Measurements from ENCODE around the gene ARPP21. TPM values are rescaled to one million over a fixed set of nuclear protein-coding genes. Genes with fewer than 3 reads are reported as not detected.

Gene ARPP21
- total RNA-seq, 4 donors from 2014 or later = 58.7 to 93.8 (median 67.5) TPM

DNA sequence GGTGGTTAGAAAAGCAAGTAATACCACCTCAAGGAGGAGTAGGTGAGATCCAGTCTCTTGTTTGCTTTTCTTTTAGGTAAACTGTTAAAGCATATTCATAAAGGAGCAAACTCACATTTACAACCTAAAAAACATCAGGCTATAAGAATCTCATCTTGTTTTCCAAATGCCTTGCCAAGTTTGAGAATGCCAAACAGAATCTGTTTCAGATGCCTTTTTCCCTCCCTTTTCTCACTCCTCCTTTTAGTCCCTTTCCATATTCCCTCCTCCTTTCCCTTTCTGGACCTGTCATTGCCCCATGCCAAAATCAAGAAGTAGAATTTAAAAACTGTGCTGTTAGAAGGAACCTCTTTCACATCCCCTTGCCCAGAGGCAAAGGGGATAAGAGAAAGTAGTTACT, 140.3 kb downstream of the ARPP21 start:
- intact Hi-C loops (cut with DNase I; ENCODE audit: low total_unique reads) (no loop called here), in situ Hi-C loops (cut with MboI; ENCODE audit: low sequenced_read_pairs in 4 of 4) (no loop called here)
- peaks cover 6 to 25% of the 10 kb centered on the region in 2 donors for H3K4me1 ChIP-seq
- H3K4me3 ChIP-seq = no peak overlapping the region
- no peak overlapping the region for H3K27ac ChIP-seq
- H3K36me3 ChIP-seq = no peaks in the 10 kb centered on the region
- DNase-seq (no peak), ATAC-seq (no peak)
- no peaks in the 10 kb centered on the region for H3K9me3 ChIP-seq
- no peaks in the 10 kb centered on the region for H3K27me3 ChIP-seq
- TF ChIP-seq, protein P1, sequence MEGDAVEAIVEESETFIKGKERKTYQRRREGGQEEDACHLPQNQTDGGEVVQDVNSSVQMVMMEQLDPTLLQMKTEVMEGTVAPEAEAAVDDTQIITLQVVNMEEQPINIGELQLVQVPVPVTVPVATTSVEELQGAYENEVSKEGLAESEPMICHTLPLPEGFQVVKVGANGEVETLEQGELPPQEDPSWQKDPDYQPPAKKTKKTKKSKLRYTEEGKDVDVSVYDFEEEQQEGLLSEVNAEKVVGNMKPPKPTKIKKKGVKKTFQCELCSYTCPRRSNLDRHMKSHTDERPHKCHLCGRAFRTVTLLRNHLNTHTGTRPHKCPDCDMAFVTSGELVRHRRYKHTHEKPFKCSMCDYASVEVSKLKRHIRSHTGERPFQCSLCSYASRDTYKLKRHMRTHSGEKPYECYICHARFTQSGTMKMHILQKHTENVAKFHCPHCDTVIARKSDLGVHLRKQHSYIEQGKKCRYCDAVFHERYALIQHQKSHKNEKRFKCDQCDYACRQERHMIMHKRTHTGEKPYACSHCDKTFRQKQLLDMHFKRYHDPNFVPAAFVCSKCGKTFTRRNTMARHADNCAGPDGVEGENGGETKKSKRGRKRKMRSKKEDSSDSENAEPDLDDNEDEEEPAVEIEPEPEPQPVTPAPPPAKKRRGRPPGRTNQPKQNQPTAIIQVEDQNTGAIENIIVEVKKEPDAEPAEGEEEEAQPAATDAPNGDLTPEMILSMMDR (IDR thresholded peaks at IDR 0.05 in 4 of 5, conservative IDR thresholded peaks at IDR 0.05 in 1 of 5) = no peak
- no peak for TF ChIP-seq POLR2A (IDR thresholded peaks at IDR 0.05)

GRCh38 chr3:35780800-35781199, 141.5 kb downstream of the ARPP21 start:
- no peaks in the 10 kb centered on the region for H3K36me3 ChIP-seq
- H3K27ac ChIP-seq = no peak overlapping the region
- ATAC-seq (peak in 1 of 2 donors; percentile 23), DNase-seq (no peak)
- TF ChIP-seq POLR2A (IDR thresholded peaks at IDR 0.05) = no peak
- TF ChIP-seq, protein P1 (IDR thresholded peaks at IDR 0.05 in 4 of 5, conservative IDR thresholded peaks at IDR 0.05 in 1 of 5) = no peak
- no peaks in the 10 kb centered on the region for H3K9me3 ChIP-seq
- in situ Hi-C loops (cut with MboI; ENCODE audit: low sequenced_read_pairs in 4 of 4) = no loop called here
- peaks cover 6 to 30% of the 10 kb centered on the region in 2 donors for H3K4me1 ChIP-seq
- no peaks in the 10 kb centered on the region for H3K27me3 ChIP-seq
- H3K4me3 ChIP-seq = no peak overlapping the region
- intact Hi-C loops (cut with DNase I; ENCODE audit: low total_unique reads) = no loop called here

GRCh38 chr3:35781558-35781957, 142.2 kb downstream of the ARPP21 start:
- Histone ChIP-seq H3K4me1 (peaks cover 7 to 38% of the 10 kb centered on the region in 2 donors), H3K4me3 (no peak overlapping the region), H3K27me3 (no peaks in the 10 kb centered on the region), H3K36me3 (no peaks in the 10 kb centered on the region), H3K27ac (no peak overlapping the region), H3K9me3 (no peaks in the 10 kb centered on the region)
- DNase-seq = no peak
- in situ Hi-C loops (cut with MboI; ENCODE audit: low sequenced_read_pairs in 4 of 4) (no loop called here), intact Hi-C loops (cut with DNase I; ENCODE audit: low total_unique reads) (no loop called here)
- no peak for ATAC-seq
- TF ChIP-seq POLR2A (IDR thresholded peaks at IDR 0.05) = no peak
- TF ChIP-seq, protein P1 (IDR thresholded peaks at IDR 0.05 in 4 of 5, conservative IDR thresholded peaks at IDR 0.05 in 1 of 5) = no peak

DNA sequence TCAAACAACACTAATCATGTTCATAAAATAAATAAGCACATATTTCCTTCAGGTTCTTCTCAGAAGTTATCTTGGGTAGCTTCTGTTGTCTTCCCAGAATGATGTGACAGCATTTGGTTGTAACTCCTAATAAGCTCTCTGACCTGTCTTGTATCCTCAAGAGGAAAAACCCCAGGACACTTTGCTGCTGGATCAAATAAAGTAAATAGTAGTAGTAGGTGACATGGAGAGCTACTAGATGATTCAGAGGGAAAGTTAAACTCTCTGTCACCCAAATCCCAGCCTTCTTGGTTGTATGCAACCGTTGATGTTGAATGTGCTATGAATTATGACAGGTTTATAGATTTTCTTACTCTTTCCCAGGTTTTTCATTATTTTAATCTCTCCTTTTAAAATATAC, 143.0 kb downstream of the ARPP21 start:
- peak overlapping the region in 2 of 4 donors; percentile 7 to 25 for H3K27ac ChIP-seq
- H3K9me3 ChIP-seq = no peaks in the 10 kb centered on the region
- in situ Hi-C loops (cut with MboI; ENCODE audit: low sequenced_read_pairs in 4 of 4) = no loop called here
- H3K36me3 ChIP-seq = no peaks in the 10 kb centered on the region
- DNase-seq (no peak), ATAC-seq (no peak)
- H3K4me3 ChIP-seq = no peak overlapping the region
- H3K4me1 ChIP-seq = peaks cover 15 to 46% of the 10 kb centered on the region in 2 donors
- intact Hi-C loops (cut with DNase I; ENCODE audit: low total_unique reads) = no loop called here
- TF ChIP-seq, protein P1 (IDR thresholded peaks at IDR 0.05 in 4 of 5, conservative IDR thresholded peaks at IDR 0.05 in 1 of 5) = no peak
- TF ChIP-seq POLR2A (IDR thresholded peaks at IDR 0.05) = no peak
- H3K27me3 ChIP-seq = no peaks in the 10 kb centered on the region

DNA sequence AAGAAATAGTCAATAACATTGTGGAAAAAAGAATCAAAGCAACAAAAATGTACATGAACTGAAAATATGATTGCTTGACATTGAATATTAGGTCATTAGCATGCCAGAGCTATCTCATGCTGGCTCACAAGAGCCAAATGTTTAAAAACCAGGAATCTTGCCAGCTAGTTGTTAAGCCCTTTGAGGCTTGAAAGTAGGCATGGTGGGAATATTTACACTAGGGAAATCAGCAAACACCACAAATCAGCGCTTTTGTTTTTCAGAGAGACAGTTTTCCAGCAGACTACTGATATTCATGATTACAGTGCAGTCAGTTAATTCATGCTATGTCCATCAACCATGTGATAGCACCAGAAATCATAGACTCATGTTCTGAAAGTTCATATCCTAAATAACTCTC, 144.8 kb downstream of the ARPP21 start:
- in situ Hi-C loops (cut with MboI; ENCODE audit: low sequenced_read_pairs in 4 of 4) = no loop called here
- Histone ChIP-seq H3K9me3 (no peaks in the 10 kb centered on the region), H3K4me3 (no peak overlapping the region), H3K36me3 (no peaks in the 10 kb centered on the region), H3K4me1 (peaks cover 33 to 64% of the 10 kb centered on the region in 2 donors), H3K27me3 (no peaks in the 10 kb centered on the region), H3K27ac (peak overlapping the region in 2 of 4 donors; percentile 2 to 28)
- TF ChIP-seq, protein P1 (IDR thresholded peaks at IDR 0.05 in 4 of 5, conservative IDR thresholded peaks at IDR 0.05 in 1 of 5) = no peak
- TF ChIP-seq POLR2A (IDR thresholded peaks at IDR 0.05) = no peak
- intact Hi-C loops (cut with DNase I; ENCODE audit: low total_unique reads) = no loop called here
- DNase-seq (no peak), ATAC-seq (no peak)

All from gastrocnemius medialis (tissue), 4 donors.